Measurements from ENCODE around the gene PRKN. TPM values are rescaled to one million over a fixed set of nuclear protein-coding genes. Genes with fewer than 3 reads are reported as not detected.
"Not testable (repeated sequence)": the region's sequence is repeated elsewhere in the genome, so short reads cannot be mapped to it uniquely, and the experiment has no call there.

Gene PRKN
- total RNA-seq, 1 donor from 2014 or later = 5.9 TPM

DNA sequence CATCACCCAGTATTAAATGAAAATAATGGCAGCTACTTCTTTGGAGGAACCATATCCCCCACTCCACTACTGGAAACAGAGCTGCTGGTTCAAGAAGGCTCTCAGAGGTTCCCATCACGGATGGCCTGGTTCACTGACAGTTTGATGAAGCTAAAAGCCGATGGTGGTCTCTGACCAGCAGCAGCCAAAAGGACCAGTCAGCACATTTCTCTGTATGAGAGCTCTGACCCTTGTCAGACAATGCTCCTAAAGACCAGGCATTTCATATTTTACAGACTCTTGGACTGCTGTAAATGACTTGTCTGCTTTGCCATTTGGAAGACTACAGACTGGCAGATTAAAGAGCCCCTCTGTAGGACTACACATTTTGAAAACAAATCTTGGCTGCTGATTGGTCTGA, 16.6 kb downstream of the PRKN start:
- DNase-seq = no peak

GRCh38 chr6:162710419-162710818, 17.1 kb downstream of the PRKN start:
- no peak for DNase-seq

DNA sequence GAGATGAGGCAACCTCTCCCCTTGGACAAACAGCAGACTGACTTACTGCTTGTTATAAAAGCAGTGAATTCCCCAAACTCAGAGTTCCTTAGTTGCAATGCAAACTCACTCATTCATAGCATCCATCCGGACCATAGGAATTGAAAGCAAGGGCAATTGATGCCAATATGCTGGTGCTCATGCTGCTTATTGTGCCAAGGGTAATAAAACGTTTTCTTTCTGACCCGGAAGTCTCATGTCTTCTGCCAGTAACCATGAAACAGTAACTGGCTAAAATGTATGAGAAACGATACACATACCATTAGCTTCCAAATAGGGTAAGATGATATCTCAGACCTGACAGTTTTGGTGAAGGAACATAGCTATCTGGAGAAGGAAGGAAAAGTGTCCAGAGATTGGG, 18.1 kb downstream of the PRKN start:
- DNase-seq = no peak

- no peak for DNase-seq
Measured at GRCh38 chr6:162708971-162709370, 18.6 kb downstream of the PRKN start.

- DNase-seq = peak; percentile 2
Measured at GRCh38 chr6:162706232-162706631, 21.3 kb downstream of the PRKN start.

- no peak for DNase-seq
Measured at GRCh38 chr6:162705736-162706135, 21.8 kb downstream of the PRKN start.

DNA sequence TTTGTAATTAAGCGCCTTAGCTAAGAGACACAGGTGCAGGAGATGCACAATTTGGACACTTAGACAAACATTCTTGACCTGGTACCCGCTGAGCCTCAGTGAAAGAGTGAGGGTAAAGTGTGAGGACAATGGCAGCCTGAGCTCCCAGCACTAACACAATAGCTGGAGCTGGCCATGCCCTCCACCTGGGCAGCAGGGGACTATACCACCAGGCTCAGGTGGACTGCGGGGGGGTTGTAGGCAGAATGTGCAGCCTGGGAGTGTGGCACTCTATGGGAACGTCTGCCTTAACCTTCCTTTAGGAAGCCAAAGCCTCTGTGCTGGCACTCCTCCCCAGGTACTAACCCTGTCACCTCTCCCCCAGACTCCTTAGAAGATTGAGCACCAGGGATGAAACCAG, 23.6 kb downstream of the PRKN start:
- no peak for DNase-seq

DNA sequence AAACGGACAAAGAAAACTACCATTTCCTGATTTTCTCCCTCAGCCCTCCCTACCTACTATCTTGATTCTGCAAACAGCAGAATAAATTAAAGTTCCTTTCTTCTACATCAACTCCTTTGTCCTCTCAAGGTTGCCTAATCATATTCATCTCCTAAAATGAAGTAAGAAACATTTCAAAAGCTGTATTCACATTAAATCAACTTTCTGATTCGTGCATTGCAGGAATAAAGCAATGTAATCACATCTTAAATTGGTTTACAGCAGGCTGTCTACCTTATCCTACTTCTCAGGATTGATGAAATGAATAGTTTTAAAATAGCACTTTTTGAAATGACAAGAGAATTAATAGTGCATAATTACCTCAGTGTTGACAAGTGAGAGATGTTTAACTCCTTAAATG, 25.1 kb downstream of the PRKN start:
- no peak for DNase-seq

DNA sequence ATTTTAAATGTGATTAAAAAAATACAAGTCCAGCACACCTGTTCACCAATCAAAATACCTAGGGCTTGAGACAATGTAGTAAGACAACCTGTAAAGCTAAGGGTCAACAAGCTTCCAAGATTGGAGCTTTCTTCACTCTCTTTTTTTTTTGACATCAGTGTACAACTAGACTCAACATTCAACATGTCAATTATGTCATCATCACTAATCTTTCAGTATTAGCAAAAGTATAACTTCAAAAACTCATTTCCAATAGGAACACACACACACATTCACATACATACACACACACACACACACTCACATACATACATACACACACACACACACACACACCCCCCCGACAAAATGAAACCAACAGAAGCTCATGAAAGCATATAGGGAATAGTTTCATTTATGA, 26.0 kb downstream of the PRKN start:
- no peak for DNase-seq

GRCh38 chr6:162700966-162701365, 26.6 kb downstream of the PRKN start:
- no peak for DNase-seq

DNA sequence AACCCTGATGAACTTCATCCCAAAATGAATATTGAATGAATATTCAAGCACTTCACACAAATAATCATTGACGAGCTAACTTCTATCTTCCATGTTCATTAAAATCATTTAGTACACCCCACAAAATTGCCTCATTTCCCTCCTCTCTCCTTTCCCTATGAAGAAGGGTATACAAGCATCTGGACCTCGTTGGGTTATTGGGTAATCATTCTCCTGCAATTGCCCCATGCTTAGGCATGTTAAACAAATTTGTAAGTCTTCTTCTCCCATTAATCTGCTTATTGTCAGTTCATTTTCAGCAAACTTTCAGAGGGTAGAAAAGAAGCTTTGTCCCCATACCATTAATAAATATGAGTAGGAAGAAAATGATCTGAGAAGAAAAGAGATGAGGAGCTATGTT, 27.6 kb downstream of the PRKN start:
- no peak for DNase-seq

DNA sequence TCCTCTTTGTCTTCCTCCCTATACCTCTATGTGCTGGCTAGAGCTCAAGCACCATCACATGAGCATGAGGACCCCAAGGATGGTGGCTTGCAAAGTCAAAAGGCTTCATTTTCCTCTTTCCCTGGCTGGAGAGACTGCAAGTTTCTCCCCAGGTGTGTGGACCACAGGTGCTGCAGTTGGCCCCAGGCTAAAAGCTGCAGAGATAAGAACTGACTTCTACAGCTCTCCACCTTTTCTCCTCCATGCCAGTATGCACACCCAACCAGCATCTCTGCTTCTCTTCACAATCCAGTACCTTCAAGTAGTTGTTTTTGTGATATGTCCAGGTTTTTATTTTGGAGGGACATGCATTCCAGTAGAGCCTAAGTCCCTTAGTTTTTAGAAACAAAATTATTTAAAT, 29.1 kb downstream of the PRKN start:
- DNase-seq = no peak

DNA sequence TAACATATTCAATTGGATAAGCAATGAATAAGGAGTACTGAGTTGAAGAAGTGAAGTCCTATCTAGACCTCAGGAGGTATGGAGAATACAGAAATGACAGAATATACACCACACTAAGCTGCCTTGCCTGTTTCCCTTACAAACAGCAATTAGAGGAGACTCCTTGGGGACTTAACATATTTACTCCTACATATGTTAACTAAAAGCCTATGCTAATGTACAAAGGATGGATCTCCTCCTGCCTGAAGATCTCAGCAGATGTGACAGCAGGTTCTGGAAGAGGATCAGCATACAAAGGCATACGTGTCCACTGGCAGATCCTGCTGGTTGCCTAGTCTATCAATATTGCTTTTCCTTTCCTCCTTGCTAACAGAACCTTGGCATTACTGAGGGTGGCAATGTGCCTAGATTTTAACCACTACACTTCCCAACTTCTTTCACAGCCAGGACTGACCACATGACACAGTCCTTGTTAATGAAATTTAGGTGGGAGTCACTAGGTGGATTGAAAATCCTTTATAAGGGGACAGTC, 29.6 kb downstream of the PRKN start:
- no peak for DNase-seq

DNA sequence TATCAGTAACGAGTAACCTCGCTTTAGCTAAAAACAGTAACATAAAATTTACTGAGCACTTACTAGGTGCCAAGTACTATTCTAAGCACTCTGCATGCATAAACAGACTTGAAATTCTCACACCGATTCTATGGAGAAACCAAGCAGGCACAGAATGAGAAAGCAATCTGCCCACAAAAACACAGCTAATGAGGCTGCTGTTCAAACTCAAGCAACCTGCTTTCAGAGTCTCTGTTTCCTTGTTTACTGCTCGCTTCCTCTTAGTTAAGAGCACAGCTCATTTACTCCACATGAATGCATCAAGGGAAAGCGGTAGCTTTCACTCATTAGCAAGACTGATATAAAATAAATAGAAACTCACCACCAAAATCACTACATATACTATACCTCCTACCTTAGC, 37.4 kb downstream of the PRKN start:
- DNase-seq = no peak

DNA sequence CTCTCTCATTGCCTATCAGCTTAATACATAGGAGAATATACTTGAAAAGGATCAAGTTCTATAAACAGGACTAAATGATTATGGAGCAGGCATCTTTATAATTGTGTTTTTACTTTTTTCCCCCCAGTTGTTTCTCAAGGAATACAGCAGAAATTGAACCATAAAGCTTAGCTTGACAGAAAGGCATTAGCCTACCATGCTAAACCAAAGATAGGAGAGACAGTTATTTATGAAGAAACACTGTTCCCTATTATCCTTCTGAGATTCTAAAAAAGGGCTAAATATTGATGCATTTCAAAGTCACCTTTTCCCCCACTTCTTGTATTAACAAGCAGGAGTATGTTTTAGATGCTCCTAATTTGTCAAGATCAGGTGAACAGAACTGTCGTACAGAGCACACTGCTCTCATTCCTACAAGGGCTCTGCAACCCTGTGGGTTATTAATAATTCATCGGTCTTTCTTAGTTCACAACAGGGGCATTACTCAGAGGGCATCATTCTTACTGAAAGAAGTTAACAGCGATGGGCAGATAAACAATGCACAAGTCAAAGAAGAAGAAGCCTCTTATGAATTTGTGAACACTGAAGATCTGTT, 38.7 kb downstream of the PRKN start:
- DNase-seq = no peak

DNA sequence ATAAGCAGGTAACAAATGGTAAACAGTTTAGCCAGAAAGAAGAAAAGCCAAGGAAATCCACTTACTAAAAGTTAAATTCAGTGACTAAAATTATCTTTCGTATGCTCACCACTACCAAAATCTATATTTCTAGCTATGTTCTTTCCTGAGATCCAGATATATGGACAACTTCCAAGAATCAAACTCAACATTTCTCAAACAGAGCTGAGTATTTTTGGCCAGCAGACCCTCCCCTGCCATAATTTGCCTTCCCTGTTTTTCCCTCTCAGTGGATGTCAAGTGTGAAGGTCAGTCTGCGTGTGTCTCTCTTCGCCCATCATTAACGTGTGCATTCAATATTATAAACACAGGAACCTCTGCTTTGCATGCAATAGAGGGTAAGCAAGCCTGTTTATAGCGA, 42.0 kb downstream of the PRKN start:
- DNase-seq = no peak

DNA sequence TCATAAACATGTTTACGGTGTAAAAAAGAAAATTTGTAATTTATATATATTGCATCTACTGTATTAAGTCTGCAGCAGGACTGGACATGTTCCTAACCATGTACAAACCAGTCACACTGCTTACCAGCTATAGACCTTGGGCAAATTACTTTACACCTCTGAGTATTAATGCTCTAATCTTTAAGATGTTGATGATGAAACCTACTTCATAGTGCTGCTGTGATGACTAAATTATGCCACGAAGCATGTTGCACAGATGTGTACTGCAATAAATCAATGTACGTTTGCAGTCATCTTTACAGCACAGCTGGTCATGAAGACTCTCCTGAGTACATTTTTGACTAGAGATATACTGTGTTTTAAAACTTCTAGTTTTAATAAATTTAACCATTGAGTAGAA, 42.6 kb downstream of the PRKN start:
- DNase-seq = no peak

GRCh38 chr6:162684052-162684451, 43.5 kb downstream of the PRKN start:
- DNase-seq = no peak

DNA sequence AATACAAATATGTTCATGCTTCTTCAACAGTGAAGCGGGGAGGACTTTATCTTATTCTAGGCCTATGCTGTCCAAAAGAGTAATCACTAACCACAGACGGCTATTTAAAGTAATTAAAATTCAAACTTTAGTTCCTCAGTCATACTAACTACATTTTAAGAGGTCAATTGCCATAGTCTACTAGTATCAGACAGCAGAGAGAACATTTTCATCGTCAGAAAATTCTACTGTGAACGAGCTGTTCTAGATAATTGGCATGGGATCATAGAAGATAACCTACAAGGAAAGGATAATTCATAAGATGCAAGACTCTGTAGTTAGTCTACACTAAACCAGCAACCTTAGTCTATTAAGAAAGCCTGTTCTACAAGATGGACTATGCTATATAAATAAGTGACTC, 44.4 kb downstream of the PRKN start:
- no peak for DNase-seq

DNA sequence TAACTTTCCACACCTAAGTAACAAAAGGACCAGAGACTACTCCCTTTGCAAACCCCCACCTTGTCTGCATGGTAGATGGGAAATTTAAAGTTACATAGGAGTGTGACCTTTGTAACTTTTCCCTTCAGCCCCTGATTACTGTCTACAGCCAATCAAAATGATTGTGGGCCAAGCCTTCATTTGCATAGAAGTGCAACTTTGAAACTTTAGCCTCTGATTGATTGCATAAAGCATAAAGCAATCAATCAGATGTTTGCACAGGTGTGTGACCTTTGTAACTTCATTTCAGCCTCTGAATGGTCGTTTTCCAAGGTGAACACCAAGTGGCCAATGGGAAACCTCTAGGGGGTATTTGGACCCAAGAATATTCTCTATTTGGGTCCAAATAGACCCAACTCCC, 46.1 kb downstream of the PRKN start:
- no peak for DNase-seq

DNA sequence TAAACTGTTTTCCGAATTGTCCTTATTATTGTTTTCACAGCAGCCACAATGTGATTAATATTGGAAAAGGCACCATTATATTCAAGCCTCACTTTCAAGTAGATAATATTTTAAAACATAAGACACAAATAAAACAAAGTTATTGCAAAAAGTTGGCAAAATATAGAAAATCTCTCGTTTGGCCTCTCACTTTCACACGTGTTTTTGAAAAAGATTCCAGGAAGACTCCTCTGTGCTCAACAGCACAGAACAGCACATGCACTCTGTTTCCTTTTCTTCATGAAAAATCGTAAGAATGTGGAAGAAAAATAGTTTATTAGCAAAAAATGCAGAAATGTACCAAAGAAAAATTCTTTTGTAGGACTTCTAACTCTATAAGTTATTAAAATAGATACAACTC, 46.7 kb downstream of the PRKN start:
- DNase-seq = no peak

- no peak for DNase-seq
Measured at GRCh38 chr6:162680367-162680766, 47.2 kb downstream of the PRKN start.

DNA sequence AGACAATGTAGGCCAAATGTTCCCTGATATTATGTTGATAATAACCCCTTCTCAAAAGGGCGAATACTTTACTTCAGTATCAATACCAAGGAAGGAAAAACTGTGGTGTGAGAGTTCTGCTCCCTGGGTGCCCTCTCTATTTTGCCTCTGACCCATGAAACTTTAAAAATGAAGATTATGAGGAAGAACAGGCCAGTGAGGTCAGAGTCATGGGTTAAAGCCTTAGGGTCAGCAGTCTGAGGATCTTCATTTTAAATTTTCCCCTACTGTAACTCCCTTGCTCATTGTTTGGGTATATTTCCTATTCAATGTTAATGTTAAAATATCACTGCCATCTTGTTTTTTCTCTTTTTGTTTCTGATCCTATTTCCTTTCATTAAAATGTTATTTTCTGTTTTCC, 47.9 kb downstream of the PRKN start:
- no peak for DNase-seq

DNA sequence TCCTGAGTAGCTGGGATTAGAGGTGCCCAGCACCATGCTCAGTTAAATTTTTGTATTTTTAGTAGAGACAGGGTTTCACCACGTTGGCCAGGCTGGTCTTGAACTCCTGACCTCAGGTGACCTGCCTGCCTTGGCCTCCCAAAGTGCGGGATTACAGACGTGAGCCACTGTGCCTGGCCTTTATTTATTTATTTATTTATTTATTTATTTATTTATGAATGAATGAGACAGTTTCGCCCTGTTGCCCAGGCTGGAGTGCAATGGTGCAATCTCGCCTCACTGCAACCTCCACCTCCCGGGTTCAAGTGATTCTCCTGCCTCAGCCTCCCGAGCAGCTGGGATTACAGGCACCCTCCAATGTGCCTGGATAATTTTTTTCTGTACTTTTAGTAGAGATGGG, 48.7 kb downstream of the PRKN start:
- DNase-seq = not testable (repeated sequence)

- no peak for DNase-seq
Measured at GRCh38 chr6:162675503-162675902, 52.1 kb downstream of the PRKN start.

All from occipital lobe (tissue), 2 donors.